ENCODE results near the gene LRRC59. TPM values are rescaled to one million over a fixed set of nuclear protein-coding genes. Genes with fewer than 3 reads are reported as not detected.
"Not testable (repeated sequence)": the region's sequence is repeated elsewhere in the genome, so short reads cannot be mapped to it uniquely, and the experiment has no call there.

LRRC59 gene
- total RNA-seq, 2 donors from 2014 or later = 87.9 to 98.2 TPM

- H3K36me3 ChIP-seq (ENCODE audit: control insufficient read depth, insufficient read depth, low read length) = no peaks in the 10 kb centered on the region
- peak; percentile 36 for DNase-seq
- no peaks in the 10 kb centered on the region for H3K9me3 ChIP-seq (ENCODE audit: control insufficient read depth, low read length)
- Mint-ChIP-seq H3K4me1 (peaks cover 24% of the 10 kb centered on the region), H3K36me3 (ENCODE audit: low read depth) (no peaks in the 10 kb centered on the region), H3K4me3 (no peak overlapping the region), H3K27ac (no peak overlapping the region), H3K9me3 (no peaks in the 10 kb centered on the region), H3K27me3 (ENCODE audit: insufficient read depth) (peaks cover under 1% of the 10 kb centered on the region)
- no peak overlapping the region for H3K9ac ChIP-seq (ENCODE audit: extremely low read depth, low read length, poor library complexity, severe bottlenecking)
- H3K27me3 ChIP-seq (ENCODE audit: control insufficient read depth, insufficient read depth, low read length, poor library complexity, severe bottlenecking) = no peaks in the 10 kb centered on the region
- 85 to 92% methylated on average over 3 to 5 of the region's 5 CpGs for WGBS, 2 experiments (ENCODE audit: insufficient coverage in 1 of 2, insufficient read length in 1 of 2)
- no peaks in the 10 kb centered on the region for H3K4me1 ChIP-seq (ENCODE audit: control insufficient read depth, insufficient read depth, low read length)
- no peak overlapping the region for H3K4me3 ChIP-seq (ENCODE audit: low read length)
- no peak for TF ChIP-seq CTCF (conservative IDR thresholded peaks at IDR 0.05)
- no peak overlapping the region for H3K27ac ChIP-seq (ENCODE audit: low read depth, low read length)
Observed at GRCh38 chr17:50406578-50406977, 9.3 kb upstream of the LRRC59 start.

GRCh38 chr17:50405351-50405750 lies 8.0 kb upstream of the LRRC59 start:
- H3K36me3 Mint-ChIP-seq (ENCODE audit: low read depth); H3K9me3 Mint-ChIP-seq; H3K9ac ChIP-seq (ENCODE audit: extremely low read depth, low read length, poor library complexity, severe bottlenecking); H3K27ac ChIP-seq (ENCODE audit: low read depth, low read length); H3K36me3 ChIP-seq (ENCODE audit: control insufficient read depth, insufficient read depth, low read length); H3K27me3 ChIP-seq (ENCODE audit: control insufficient read depth, insufficient read depth, low read length, poor library complexity, severe bottlenecking); H3K9me3 ChIP-seq (ENCODE audit: control insufficient read depth, low read length); H3K4me3 ChIP-seq (ENCODE audit: low read length); H3K4me1 ChIP-seq (ENCODE audit: control insufficient read depth, insufficient read depth, low read length); H3K4me3 Mint-ChIP-seq; H3K27ac Mint-ChIP-seq; H3K27me3 Mint-ChIP-seq (ENCODE audit: insufficient read depth): not testable (repeated sequence)
- H3K4me1 Mint-ChIP-seq = peaks cover 24% of the 10 kb centered on the region
- 79 to 80% methylated on average over 3 to 4 of the region's 4 CpGs for WGBS, 2 experiments (ENCODE audit: insufficient coverage in 1 of 2, insufficient read length in 1 of 2)
- DNase-seq = peak; percentile 42

- not testable (repeated sequence) for H3K27me3 ChIP-seq (ENCODE audit: control insufficient read depth, insufficient read depth, low read length, poor library complexity, severe bottlenecking); H3K27ac ChIP-seq (ENCODE audit: low read depth, low read length); H3K4me1 ChIP-seq (ENCODE audit: control insufficient read depth, insufficient read depth, low read length); H3K9ac ChIP-seq (ENCODE audit: extremely low read depth, low read length, poor library complexity, severe bottlenecking); H3K27me3 Mint-ChIP-seq (ENCODE audit: insufficient read depth); H3K36me3 Mint-ChIP-seq (ENCODE audit: low read depth); H3K9me3 ChIP-seq (ENCODE audit: control insufficient read depth, low read length); H3K4me3 Mint-ChIP-seq; H3K27ac Mint-ChIP-seq; DNase-seq; H3K36me3 ChIP-seq (ENCODE audit: control insufficient read depth, insufficient read depth, low read length); H3K4me3 ChIP-seq (ENCODE audit: low read length)
- Mint-ChIP-seq H3K4me1 (peaks cover 23% of the 10 kb centered on the region), H3K9me3 (peaks cover 12% of the 10 kb centered on the region)
- WGBS, 2 experiments (ENCODE audit: insufficient coverage in 1 of 2, insufficient read length in 1 of 2) = 90 to 94% methylated on average over 4 to 8 of the region's 8 CpGs
Observed at GRCh38 chr17:50399591-50399990, 2.3 kb upstream of the LRRC59 start.

- H3K27ac Mint-ChIP-seq; H3K4me3 Mint-ChIP-seq; H3K27me3 ChIP-seq (ENCODE audit: control insufficient read depth, insufficient read depth, low read length, poor library complexity, severe bottlenecking); H3K4me3 ChIP-seq (ENCODE audit: low read length); H3K27ac ChIP-seq (ENCODE audit: low read depth, low read length); H3K9ac ChIP-seq (ENCODE audit: extremely low read depth, low read length, poor library complexity, severe bottlenecking); DNase-seq; H3K27me3 Mint-ChIP-seq (ENCODE audit: insufficient read depth); H3K4me1 ChIP-seq (ENCODE audit: control insufficient read depth, insufficient read depth, low read length); H3K9me3 ChIP-seq (ENCODE audit: control insufficient read depth, low read length): not testable (repeated sequence)
- Mint-ChIP-seq H3K9me3 (peaks cover 12% of the 10 kb centered on the region), H3K36me3 (ENCODE audit: low read depth) (peaks cover 19% of the 10 kb centered on the region), H3K4me1 (peaks cover 19% of the 10 kb centered on the region)
- WGBS, 2 experiments (ENCODE audit: insufficient coverage in 1 of 2, insufficient read length in 1 of 2) = 83 to 92% methylated on average over 2 of the region's 3 CpGs
- peaks cover 18% of the 10 kb centered on the region for H3K36me3 ChIP-seq (ENCODE audit: control insufficient read depth, insufficient read depth, low read length)
Observed at GRCh38 chr17:50398672-50399071, 1.3 kb upstream of the LRRC59 start.
